HG03045 (cell line): ENCODE measurements around the gene ARFGEF3.
"Not testable (repeated sequence)": the region's sequence is repeated elsewhere in the genome, so short reads cannot be mapped to it uniquely, and the experiment has no call there.

ENCODE experiments used
- ATAC-seq: cut with Tn5 transposase; IDR thresholded peaks from one replicate; pipeline ENCODE4 v1.9.1; 2021; ENCODE audit warnings: mild to moderate bottlenecking, moderate library complexity; ENCODE audit not compliant: unreplicated experiment

The ARFGEF3 gene

GRCh38 chr6:138341176-138341575 lies 179.4 kb downstream of the ARFGEF3 start:
- no peak for ATAC-seq

GRCh38 chr6:138343112-138343511 lies 181.4 kb downstream of the ARFGEF3 start:
- ATAC-seq = no peak

- ATAC-seq = no peak
Measured at GRCh38 chr6:138345565-138346285, 184.0 kb downstream of the ARFGEF3 start.

GRCh38 chr6:138346302-138347195 lies 184.8 kb downstream of the ARFGEF3 start:
- ATAC-seq = no peak

GRCh38 chr6:138347864-138348263 lies 186.1 kb downstream of the ARFGEF3 start:
- no peak for ATAC-seq

- no peak for ATAC-seq
Measured at GRCh38 chr6:138349891-138350290, 188.2 kb downstream of the ARFGEF3 start.

GRCh38 chr6:138357928-138358327 lies 196.2 kb downstream of the ARFGEF3 start:
- no peak for ATAC-seq

- ATAC-seq = not testable (repeated sequence)
Measured at GRCh38 chr6:138368684-138369083, 206.9 kb downstream of the ARFGEF3 start.

- ATAC-seq = no peak
Measured at GRCh38 chr6:138370631-138371451, 209.1 kb downstream of the ARFGEF3 start.

GRCh38 chr6:138371452-138371711 lies 209.6 kb downstream of the ARFGEF3 start:
- ATAC-seq = no peak

- ATAC-seq = no peak
Measured at GRCh38 chr6:138371720-138372119, 210.0 kb downstream of the ARFGEF3 start.

GRCh38 chr6:138372711-138373463 lies 211.1 kb downstream of the ARFGEF3 start:
- ATAC-seq = no peak

GRCh38 chr6:138374230-138374629 lies 212.5 kb downstream of the ARFGEF3 start:
- no peak for ATAC-seq

GRCh38 chr6:138374815-138375214 lies 213.1 kb downstream of the ARFGEF3 start:
- ATAC-seq = no peak

GRCh38 chr6:138377042-138377441 lies 215.3 kb downstream of the ARFGEF3 start:
- ATAC-seq = no peak

GRCh38 chr6:138377844-138378243 lies 216.1 kb downstream of the ARFGEF3 start, which contains the start of gene SMIM28:
Gene SMIM28 (plus strand): TSS chr6:138377905. CDS start chr6:138378073, 168 bp downstream.
- ATAC-seq = no peak

- no peak for ATAC-seq
Measured at GRCh38 chr6:138378463-138378862, 216.7 kb downstream of the ARFGEF3 start.

- ATAC-seq = no peak
Measured at GRCh38 chr6:138382498-138383265, 220.9 kb downstream of the ARFGEF3 start.

- no peak for ATAC-seq
Measured at GRCh38 chr6:138383776-138384175, 222.0 kb downstream of the ARFGEF3 start.

- ATAC-seq = no peak
Measured at GRCh38 chr6:138386897-138387296, 225.2 kb downstream of the ARFGEF3 start.
